Astrocyte (in vitro differentiated cells and primary cell): ENCODE data around the gene SPOCK1.

Experiments
- CTCF ChIP-seq: IDR thresholded peaks from 2 replicates; pipeline ENCODE4 v1.5.1; 2011; ENCODE audit warnings: low read depth, mild to moderate bottlenecking, inconsistent platforms, low read length, moderate library complexity; ENCODE audit not compliant: insufficient read depth
- EZH2 ChIP-seq: IDR thresholded peaks from 2 replicates; pipeline ENCODE4 v1.6.1; 2012; ENCODE audit warnings: mild to moderate bottlenecking, low read length, inconsistent platforms; ENCODE audit not compliant: insufficient read depth

GRCh38 chr5:137347865-137348264 lies 151.3 kb downstream of the SPOCK1 start:
- TF ChIP-seq CTCF: no peak
- TF ChIP-seq EZH2: no peak
